Epithelial cell of prostate (primary cell): ENCODE data around the gene SPI1.

Experiments
- DNase-seq: peaks from one replicate; pipeline ENCODE4 v3.0.0-alpha.2; 2011; ENCODE audit warnings: low read depth, low spot score
- H3K27ac ChIP-seq: fragments of 450-650 bp; 2 replicates; pipeline ENCODE4 v1.5.1; 2017; ENCODE audit warnings: mild to moderate bottlenecking

The SPI1 gene

DNA sequence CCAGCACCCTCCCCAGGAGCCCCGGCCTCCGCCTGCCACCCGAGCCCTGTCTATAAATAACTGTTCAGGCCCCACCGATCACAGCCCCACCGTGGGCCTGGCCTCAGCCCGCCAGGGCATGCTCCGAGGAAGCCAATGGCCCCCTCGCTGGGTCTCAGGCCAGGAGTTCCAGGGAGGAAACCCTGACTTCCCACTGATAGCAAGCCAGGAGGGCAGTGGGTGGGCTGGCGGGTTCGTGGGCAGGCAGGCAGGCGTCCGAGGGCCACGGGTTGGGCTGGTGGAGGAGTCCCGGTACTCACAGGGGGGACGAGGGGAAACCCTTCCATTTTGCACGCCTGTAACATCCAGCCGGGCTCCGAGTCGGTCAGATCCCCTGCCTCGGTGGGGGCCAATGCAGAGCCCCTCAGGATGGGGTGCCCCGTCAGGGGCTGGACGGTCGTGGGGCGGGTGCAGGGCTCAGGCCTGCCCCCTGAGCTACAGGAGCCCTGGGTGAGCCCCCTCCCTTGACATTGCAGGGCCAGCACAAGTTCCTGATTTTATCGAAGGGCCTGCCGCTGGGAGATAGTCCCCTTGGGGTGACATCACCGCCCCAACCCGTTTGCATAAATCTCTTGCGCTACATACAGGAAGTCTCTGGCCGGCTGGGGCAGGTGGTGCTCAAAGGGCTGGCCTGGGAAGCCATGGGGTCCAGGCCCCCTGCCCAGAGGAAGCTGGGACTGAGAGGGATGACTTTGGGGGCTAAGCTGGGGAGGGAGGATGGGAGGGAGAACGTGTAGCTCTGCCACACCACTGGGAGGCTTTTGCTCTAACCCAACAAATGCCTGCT lies at the start of gene SPI1:
SPI1 (minus strand) TSS at position 538 of the 826 bp plus-strand sequence; CDS start at position 344, 194 bp downstream.
- no peak within 1 kb of the TSS for H3K27ac ChIP-seq
- DNase-seq = no peak

DNA sequence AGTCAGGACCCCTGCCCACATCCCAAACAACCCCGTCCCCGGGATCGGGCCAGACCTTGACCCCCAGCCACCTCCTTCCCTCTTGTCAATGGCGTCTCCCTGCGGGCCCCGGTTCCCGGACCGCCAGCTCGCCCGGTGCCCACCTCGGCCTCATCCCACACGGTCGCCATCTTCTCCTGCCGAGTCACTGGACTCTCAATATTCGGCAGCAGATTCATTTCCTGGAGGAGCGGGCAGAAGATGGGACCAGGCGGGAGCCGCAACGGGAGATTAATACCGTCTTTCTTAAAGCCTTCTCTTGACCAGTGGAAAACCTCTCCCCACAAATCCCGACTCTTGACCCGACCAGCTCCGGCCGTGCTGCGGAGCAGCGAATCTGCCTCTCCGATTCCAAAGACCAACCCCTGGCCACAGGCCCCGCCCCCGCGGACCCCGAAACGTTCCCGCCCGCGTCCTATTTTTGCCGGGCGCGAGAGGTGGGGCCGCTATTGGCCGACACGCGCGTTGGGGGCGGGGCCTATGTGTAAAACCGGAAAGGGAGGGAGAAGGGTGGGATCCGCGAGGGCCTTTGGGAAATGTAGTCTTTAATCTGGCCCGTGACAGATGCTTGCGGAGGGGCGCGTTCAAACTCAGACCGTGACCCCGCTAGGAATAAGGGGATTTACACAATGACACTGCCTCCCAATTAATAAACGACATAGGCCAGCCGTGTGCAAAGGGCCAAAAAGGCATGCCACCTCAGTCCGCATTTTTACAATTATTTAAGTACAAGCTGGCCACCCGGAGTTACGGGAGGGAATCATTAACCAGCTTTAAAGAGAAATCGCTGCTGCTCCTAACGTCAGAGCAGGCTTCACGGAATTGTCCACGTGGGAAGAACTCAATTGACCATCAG lies 48.0 kb upstream of the SPI1 start, which contains the start of gene PSMC3:
PSMC3 (minus strand) TSS at position 378 of the 895 bp plus-strand sequence; CDS start at position 218, 160 bp downstream.
- peak; percentile 48 for DNase-seq
- H3K27ac ChIP-seq = peak within 1 kb of the TSS; percentile 64

DNA sequence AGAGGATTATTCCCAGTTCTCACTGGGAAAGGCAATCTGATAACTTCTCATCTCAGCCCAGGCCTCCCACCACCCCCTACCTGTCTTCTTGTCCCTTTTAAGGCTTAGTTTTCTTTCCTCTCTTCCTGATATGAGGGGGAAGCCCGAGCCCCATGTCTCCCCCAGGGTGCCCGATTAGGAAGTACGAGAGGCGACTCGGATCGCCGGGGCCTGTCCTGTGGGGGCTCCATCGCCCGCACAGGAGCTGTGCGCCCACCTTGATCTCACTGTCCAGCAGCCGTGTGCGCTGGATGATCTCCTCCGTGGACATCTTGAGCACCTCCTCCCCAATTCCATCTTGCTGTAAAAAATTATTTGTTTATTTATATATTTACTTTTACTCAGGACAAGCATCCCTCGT lies 47.3 kb upstream of the SPI1 start:
- H3K27ac ChIP-seq = peak overlapping the region; percentile 64
- no peak for DNase-seq

DNA sequence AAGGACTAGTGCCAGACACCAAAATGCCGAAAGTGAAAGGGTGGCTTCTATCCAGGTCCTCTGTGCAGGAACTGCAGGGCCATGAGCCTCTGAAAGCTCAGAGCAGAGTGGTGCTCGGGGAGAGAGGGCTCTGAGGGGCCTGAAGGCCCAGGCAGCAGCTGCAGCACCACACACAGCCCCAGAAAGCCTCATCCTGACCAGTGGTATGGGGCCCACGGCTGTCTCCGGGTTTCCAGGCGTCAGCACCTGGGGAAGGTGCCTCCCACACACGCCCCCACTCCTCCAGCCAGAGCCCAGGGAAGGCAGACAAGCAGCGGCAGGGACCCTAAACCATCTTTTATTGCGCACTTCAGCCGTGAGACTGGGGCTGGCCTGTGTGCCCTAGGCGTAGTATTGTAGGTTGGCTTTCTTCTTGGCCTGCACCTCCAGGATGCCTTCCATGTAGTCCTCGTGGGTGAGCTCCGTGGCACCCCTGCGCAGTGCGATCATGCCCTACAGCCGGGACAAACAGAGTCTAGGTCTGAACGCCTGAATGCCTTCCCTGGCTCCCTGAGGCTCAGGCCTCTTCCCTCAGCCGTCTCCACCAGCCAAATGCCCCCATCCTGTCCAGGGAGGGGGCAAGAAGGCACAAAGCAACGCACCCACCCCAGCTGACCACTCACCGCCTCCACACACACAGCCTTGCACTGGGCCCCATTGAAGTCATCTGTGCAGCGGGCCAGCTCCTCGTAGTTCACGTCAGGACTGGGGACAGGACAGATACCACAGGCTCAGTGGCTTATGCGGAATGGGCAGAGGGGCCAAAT lies 40.3 kb upstream of the SPI1 start:
- no peak for DNase-seq
- no peak overlapping the region for H3K27ac ChIP-seq

DNA sequence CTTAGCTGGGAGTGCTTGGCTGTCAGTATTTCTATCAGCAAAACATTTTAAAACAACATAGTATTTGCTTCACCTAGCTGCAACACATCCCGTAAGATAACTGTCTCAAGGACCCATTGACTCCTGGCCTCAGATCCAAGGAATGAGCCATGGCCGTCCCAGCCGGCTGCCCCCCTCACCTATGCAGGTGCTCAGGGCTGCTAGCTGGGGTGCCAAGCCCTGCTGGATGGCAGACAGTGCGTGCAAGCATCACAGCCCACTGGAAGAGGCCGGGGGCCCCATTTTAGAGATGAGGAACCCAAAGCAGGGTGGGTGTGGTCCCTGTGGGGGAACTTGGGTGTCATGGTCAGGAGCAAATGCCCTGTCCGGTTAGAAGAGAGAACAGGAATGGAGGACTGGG lies 39.4 kb upstream of the SPI1 start:
- no peak for DNase-seq
- H3K27ac ChIP-seq = no peak overlapping the region

DNA sequence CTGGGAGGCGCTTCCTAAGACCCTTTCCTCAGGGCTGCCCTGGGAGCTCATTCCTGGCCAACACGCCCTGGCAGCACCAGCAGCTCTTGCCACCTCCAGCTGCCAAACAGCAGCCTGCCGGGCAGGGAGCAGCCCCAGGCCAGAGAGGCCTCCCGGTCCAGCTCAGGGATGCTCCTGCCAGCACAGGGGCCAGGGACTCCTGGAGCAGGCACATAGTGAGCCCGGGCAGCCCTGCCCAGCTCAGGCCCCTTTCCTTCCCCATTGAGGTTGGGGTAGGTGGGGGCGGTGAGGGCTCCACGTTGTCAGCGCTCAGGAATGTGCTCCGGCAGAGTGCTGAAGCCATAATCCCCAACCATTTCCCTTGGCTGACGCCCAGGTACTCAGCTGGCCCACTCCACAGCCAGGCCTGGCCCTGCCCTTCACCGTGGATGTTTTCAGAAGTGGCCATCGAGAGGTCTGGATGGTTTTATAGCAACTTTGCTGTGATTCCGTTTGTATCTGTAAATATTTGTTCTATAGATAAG lies 37.7 kb upstream of the SPI1 start:
- H3K27ac ChIP-seq = peak overlapping the region; percentile 76
- peak; percentile 50 for DNase-seq

DNA sequence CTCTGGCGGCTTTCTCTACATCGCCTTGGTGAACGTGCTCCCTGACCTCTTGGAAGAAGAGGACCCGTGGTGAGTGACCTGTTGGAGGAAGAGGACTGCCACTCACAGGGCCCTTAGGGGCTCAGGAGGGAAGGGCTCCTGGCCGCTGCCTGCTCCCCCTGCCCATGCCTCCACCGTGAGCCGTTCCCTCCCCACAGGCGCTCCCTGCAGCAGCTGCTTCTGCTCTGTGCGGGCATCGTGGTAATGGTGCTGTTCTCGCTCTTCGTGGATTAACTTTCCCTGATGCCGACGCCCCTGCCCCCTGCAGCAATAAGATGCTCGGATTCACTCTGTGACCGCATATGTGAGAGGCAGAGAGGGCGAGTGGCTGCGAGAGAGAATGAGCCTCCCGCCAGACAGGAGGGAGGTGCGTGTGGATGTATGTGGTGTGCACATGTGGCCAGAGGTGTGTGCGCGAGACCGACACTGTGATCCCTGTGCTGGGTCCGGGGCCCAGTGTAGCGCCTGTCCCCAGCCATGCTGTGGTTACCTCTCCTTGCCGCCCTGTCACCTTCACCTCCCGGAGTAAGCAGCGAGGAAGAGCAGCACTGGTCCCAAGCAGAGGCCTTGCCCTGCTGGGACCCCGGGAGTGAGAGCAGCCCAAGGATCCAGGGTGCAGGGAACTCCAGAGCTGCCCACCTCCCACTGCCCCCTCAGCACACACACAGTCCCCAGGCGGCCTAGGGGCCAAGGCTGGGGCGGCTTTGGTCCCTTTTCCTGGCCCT lies 36.9 kb upstream of the SPI1 start:
- H3K27ac ChIP-seq = peak overlapping the region; percentile 76
- DNase-seq = no peak

DNA sequence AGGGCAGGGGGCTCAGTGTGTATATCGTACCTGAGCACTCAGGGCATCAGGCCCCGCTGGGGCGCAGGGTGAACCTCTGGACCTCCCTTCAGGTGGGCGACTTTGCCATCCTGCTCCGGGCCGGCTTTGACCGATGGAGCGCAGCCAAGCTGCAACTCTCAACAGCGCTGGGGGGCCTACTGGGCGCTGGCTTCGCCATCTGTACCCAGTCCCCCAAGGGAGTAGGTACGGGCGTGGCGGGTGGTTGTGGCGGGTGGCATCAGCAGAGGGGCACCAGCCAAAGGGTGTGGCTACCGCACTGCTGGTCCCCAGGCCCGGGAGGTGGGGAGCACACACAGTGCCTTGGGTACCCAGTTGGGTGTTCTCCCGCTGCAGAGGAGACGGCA lies 36.3 kb upstream of the SPI1 start:
- H3K27ac ChIP-seq = no peak overlapping the region
- no peak for DNase-seq

DNA sequence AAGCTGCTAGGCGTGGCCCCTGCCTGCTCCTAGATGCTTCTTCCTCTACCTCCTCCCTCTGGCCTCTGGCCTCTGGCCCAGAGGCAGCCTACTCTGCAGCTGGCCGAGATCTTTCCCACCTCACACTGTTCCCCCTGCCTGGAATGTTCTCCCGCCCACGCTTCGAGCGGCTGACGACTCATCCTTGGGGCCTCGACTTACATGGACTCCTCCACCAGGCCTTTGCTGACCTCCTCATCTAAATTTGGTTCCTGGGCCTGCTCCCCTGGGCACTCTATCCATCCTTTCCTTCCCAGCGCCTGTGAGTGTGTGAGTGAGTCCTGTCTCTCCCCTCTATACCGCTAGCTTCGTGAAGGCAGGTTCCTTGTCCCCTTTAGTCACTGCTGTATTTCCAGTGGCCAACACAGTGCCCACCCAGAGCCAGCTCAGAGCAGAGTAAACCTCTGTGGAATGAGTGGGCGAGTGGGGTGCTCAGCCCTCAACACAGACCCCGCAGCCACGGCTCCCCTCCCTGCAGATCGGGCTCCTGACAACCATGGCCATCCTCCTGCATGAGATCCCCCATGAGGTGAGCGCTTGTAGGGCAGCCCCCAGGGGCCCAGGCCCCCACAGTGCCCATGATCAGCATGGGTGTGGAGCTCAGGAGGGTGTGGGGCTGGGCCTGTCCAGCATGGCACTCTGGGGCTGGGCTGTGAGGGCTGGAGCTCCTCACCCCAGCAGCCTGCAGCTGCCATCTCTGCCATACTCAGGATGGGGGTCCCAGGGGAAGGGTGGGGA lies 35.7 kb upstream of the SPI1 start:
- no peak overlapping the region for H3K27ac ChIP-seq
- no peak for DNase-seq

DNA sequence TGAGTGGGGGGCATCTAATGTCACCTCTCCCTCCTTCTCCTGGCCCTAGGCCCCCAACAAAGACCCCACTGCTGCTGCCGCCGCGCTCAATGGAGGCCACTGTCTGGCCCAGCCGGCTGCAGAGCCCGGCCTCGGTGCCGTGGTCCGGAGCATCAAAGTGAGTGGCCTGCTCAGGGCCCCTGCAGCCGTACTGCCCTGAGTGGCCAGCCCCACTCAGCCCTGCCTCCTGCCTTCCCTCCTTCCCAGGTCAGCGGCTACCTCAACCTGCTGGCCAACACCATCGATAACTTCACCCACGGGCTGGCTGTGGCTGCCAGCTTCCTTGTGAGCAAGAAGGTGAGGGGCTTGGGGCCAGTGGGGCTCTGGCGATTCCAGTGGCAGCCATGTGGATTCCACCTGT lies 35.0 kb upstream of the SPI1 start:
- no peak overlapping the region for H3K27ac ChIP-seq
- no peak for DNase-seq

DNA sequence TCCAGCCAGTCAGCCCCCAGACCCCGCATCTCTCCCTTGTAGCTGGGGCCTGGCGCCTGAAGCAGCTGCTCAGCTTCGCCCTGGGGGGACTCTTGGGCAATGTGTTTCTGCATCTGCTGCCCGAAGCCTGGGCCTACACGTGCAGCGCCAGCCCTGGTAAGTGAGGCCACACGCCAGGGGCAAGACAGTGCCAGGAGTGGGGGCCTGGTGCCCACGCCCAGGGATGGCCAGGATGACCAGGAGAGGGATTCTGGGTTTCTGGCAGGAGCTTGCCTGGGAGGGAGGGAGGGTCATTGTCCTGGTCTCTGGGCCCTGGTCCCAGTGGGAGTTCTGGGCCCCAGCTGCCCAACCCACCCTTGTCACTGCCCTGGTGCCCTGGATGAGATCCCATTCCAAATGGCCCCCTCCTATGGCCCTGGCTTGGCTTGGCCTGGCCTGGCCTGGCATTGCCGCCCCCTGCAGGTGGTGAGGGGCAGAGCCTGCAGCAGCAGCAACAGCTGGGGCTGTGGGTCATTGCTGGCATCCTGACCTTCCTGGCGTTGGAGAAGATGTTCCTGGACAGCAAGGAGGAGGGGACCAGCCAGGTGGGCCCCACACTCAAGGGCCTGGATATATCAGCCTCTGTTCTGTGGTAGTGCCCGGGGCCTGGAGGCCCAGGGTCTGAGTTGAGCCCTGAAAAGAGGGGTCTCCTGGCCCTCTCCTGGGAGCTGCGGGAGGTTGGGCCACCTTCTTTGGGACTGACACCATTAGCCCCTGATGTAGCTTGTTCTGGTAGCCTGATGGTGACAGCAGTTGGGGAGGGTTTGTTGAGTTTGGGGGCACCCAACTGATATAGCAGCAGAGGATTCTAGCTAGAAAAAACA lies 33.8 kb upstream of the SPI1 start:
- no peak for DNase-seq

DNA sequence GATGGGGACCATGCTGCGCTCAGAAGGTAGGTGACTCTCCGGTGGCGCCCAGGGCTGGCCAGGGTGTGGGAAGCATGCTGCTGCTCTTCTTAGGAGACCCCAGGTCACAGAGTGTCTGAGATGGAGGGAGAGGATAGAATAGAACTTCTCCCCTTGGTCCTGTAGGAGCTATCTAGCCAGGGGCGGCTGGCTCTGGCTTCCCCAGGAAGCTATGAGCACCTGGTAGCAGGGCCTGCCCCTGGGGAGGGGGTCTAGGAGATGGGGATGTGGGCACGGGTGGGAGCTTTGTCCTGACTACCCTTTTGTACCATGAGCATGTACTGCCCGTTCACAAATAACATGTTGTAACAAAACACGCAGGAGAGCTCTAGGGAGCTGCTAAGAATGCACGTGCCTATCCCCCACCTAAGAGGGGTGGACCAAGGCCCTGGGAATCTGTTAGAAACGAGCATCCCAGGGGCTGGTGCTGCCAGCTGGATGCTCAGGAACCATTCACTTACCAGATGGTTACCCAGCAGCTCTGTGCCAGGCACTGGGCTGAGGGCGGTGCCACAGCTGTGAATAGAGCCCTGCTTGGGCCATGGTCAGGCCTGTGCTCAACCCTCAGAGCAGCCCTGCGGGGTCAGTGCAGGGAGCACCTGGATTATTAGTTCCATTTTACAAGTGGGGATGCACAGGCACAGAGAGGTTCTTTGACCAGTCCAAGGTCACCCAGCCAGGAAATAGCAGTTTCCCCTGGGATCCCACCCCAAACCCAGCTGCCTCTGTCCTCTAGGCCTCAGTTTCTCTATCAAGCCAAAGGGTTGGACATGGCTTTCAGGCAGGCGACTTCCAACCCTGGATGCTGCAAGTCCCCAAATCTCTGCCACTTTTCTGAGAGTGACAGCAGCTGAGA lies 32.3 kb upstream of the SPI1 start:
- DNase-seq = no peak
- no peak overlapping the region for H3K27ac ChIP-seq

More for the DNA sequence above, 33.8 kb upstream of the SPI1 start:
- H3K27ac ChIP-seq = no peak overlapping the region

DNA sequence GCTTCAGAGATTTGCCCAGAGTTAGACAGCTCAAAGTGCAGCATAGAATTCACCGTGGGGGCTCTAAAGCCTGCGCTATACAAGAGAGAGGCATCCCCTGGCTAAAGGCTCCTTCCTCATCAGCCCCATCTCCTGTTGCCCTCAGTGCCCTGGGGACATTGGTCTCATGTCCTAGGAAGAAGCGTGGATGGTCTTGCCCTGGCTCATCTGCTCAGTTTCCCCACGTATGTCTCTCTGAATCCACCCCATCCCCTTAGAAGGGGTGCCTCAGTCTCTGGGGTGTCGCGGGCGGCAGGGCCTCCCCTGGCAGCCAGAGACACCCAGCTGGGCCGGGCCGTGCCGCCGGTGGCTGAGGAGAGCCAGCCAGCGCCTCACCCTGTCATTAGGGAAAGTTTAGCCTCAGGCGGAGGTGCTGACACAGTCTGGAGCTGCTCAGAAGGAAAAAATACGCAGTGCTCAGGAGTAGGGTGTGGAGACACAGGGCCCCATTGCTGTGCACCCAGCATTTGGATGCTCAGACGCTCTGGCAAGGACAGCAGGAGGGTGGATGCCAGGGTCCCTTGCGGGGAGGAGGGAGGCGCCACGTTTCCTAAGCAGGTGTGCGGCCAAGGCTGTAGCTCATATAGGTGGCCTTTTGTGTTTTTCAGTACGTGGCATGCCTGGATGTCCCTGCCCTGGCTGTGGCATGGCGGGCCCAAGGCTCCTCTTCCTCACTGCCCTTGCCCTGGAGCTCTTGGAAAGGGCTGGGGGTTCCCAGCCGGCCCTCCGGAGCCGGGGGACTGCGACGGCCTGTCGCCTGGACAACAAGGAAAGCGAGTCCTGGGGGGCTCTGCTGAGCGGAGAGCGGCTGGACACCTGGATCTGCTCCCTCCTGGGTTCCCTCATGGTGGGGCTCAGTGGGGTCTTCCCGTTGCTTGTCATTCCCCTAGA lies 31.4 kb upstream of the SPI1 start:
- peak overlapping the region; percentile 97 for H3K27ac ChIP-seq
- peak; percentile 14 for DNase-seq

DNA sequence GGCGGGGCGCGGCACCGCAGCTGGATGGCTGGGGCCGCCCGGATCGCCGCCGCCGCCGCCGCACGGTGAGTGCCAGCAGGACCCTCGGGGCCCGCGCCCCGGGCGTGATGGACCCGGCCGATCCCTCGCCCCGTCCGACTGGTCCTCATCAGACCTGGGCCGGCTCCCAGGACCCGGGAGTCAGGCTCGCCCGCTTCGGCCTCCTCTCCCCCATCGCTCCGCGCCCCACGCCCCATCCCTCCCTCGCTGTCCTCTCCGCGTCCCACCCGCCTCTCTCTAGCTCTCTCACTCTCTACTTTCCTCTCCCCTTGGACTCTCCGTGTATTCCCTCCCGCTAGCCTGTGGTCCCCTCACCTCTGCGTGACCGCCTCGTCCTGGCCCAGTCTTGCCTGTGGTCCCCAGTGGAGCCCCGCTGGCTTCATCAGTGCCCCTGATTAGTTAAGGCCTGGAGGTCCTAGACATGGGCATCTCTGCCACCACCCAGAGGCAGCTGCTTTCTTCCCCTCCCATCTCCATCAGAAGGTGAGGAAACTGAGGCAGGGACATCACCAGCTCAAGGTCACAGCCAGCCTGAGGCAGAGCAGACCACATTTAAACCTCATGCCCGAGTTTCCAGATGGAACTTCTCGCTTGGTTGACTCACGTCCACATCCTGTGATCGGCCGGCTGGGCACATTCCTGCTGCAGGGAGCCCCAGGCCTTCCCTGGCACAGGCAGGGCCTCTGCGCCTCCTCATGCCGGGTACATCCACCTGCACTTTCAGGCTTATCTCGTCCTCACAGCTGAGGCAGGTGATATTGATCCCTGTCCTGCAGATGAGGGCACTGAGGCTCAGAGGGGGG lies 30.5 kb upstream of the SPI1 start:
- DNase-seq = peak; percentile 55
- peak overlapping the region; percentile 97 for H3K27ac ChIP-seq
